ENCODE results near the gene SIK3.
A peak's percentile ranks its signal among the peaks of the same experiment; 100 is the strongest.

Gene SIK3

GRCh38 chr11:116955949-116956348 lies 142.3 kb downstream of the SIK3 start:
- no peak for DNase-seq

GRCh38 chr11:116955548-116955947 lies 142.7 kb downstream of the SIK3 start:
- no peak for DNase-seq

GRCh38 chr11:116953530-116954285 lies 144.5 kb downstream of the SIK3 start:
- no peak for DNase-seq

GRCh38 chr11:116951762-116952161 lies 146.5 kb downstream of the SIK3 start:
- DNase-seq: no peak

- no peak for DNase-seq
Observed at GRCh38 chr11:116950210-116950609, 148.0 kb downstream of the SIK3 start.

GRCh38 chr11:116948391-116948790 lies 149.8 kb downstream of the SIK3 start:
- DNase-seq: no peak

GRCh38 chr11:116946414-116946813 lies 151.8 kb downstream of the SIK3 start:
- no peak for DNase-seq

- DNase-seq: no peak
Observed at GRCh38 chr11:116939499-116939898, 158.7 kb downstream of the SIK3 start.

- peak; percentile 19 for DNase-seq
Observed at GRCh38 chr11:116938471-116939070, 159.7 kb downstream of the SIK3 start.

GRCh38 chr11:116936754-116937446 lies 161.3 kb downstream of the SIK3 start:
- DNase-seq: no peak

GRCh38 chr11:116935514-116935913 lies 162.7 kb downstream of the SIK3 start:
- no peak for DNase-seq

GRCh38 chr11:116935089-116935488 lies 163.1 kb downstream of the SIK3 start:
- no peak for DNase-seq

- DNase-seq: no peak
Observed at GRCh38 chr11:116933961-116934360, 164.3 kb downstream of the SIK3 start.

- no peak for DNase-seq
Observed at GRCh38 chr11:116932181-116932580, 166.0 kb downstream of the SIK3 start.

- no peak for DNase-seq
Observed at GRCh38 chr11:116931206-116931953, 166.8 kb downstream of the SIK3 start.

- peak; percentile 5 for DNase-seq
Observed at GRCh38 chr11:116930586-116930985, 167.6 kb downstream of the SIK3 start.

- DNase-seq: no peak
Observed at GRCh38 chr11:116930177-116930576, 168.1 kb downstream of the SIK3 start.

GRCh38 chr11:116929414-116930090 lies 168.7 kb downstream of the SIK3 start:
- DNase-seq: no peak

- DNase-seq: no peak
Observed at GRCh38 chr11:116928845-116929244, 169.4 kb downstream of the SIK3 start.

- no peak for DNase-seq
Observed at GRCh38 chr11:116928102-116928777, 170.0 kb downstream of the SIK3 start.

GRCh38 chr11:116927163-116927974 lies 170.9 kb downstream of the SIK3 start:
- no peak for DNase-seq

All from NCI-H1105 treated with DMSO at 0.1 percent for 48 hours (cell line).